Measurements from ENCODE around the gene HADH. TPM values are rescaled to one million over a fixed set of nuclear protein-coding genes. Genes with fewer than 3 reads are reported as not detected.

HADH gene
- polyA plus RNA-seq, 1 experiment = 22.6 TPM

DNA sequence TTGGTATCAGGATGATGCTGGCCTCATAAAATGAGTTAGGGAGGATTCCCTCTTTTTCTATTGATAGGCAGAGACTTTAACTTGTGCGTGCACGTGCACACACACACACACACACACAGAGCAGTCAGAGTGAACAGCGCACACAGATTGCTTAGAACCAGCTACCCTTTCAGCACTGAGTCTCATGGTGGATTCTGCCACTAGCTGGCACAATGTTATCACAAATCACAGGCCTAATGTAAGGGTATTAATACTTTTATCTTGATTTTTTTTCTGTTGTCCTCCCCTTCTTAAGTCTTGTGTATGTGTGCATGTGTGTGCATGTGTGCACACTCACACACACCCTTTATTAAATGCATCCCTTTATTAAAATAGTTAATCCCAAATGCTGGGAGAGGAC is 53.2 kb downstream of the HADH start:
- DNase-seq (ENCODE audit: low read depth) = no peak
- Histone ChIP-seq H3K4me3 (ENCODE audit: low read depth, low read length) (no peak overlapping the region), H3K27me3 (ENCODE audit: control insufficient read depth, insufficient read depth, low read length) (no peaks in the 10 kb centered on the region), H3K36me3 (ENCODE audit: control insufficient read depth, insufficient read depth, low read length) (no peaks in the 10 kb centered on the region)
- POLR2A ChIA-PET = no interaction called here
- TF ChIP-seq, protein P1, sequence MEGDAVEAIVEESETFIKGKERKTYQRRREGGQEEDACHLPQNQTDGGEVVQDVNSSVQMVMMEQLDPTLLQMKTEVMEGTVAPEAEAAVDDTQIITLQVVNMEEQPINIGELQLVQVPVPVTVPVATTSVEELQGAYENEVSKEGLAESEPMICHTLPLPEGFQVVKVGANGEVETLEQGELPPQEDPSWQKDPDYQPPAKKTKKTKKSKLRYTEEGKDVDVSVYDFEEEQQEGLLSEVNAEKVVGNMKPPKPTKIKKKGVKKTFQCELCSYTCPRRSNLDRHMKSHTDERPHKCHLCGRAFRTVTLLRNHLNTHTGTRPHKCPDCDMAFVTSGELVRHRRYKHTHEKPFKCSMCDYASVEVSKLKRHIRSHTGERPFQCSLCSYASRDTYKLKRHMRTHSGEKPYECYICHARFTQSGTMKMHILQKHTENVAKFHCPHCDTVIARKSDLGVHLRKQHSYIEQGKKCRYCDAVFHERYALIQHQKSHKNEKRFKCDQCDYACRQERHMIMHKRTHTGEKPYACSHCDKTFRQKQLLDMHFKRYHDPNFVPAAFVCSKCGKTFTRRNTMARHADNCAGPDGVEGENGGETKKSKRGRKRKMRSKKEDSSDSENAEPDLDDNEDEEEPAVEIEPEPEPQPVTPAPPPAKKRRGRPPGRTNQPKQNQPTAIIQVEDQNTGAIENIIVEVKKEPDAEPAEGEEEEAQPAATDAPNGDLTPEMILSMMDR (IDR thresholded peaks at IDR 0.05; ENCODE audit: insufficient read depth, low read depth, low read length) = no peak
- CTCF ChIA-PET = interaction anchor here (0.9 to 1.7 kb wide), 4 partner anchors 11 to 24 kb away, joined by 3 to 7 read pairs (median 6); no protein-coding TSS in a partner anchor

DNA sequence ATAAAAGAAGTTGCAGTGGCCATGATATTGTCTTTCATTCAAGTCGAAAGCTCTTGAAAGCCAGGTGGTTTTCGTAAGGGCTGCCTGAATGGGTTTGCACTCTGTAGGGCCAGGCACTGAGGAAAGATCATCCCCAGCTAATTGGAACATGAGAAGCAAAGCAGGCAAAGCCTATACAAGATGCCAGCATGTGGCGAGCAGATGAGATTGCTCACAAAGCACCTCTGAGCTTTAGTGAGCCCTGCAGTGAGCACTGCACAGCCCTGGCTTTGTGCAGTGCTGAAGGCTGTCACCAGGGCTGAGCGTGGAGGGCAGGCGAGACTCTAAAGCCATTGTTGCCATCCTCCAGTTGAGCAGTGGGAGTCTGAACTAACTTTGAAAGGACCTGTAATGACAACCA is 53.8 kb downstream of the HADH start:
- CTCF ChIA-PET = interaction anchor here (0.8 to 1.7 kb wide), 5 partner anchors 11 to 25 kb away, joined by 3 to 7 read pairs (median 6); no protein-coding TSS in a partner anchor
- Histone ChIP-seq H3K27me3 (ENCODE audit: control insufficient read depth, insufficient read depth, low read length) (no peaks in the 10 kb centered on the region), H3K4me3 (ENCODE audit: low read depth, low read length) (no peak overlapping the region), H3K36me3 (ENCODE audit: control insufficient read depth, insufficient read depth, low read length) (no peaks in the 10 kb centered on the region)
- DNase-seq (ENCODE audit: low read depth) = no peak
- POLR2A ChIA-PET = no interaction called here
- TF ChIP-seq, protein P1 (IDR thresholded peaks at IDR 0.05; ENCODE audit: insufficient read depth, low read depth, low read length) = no peak

DNA sequence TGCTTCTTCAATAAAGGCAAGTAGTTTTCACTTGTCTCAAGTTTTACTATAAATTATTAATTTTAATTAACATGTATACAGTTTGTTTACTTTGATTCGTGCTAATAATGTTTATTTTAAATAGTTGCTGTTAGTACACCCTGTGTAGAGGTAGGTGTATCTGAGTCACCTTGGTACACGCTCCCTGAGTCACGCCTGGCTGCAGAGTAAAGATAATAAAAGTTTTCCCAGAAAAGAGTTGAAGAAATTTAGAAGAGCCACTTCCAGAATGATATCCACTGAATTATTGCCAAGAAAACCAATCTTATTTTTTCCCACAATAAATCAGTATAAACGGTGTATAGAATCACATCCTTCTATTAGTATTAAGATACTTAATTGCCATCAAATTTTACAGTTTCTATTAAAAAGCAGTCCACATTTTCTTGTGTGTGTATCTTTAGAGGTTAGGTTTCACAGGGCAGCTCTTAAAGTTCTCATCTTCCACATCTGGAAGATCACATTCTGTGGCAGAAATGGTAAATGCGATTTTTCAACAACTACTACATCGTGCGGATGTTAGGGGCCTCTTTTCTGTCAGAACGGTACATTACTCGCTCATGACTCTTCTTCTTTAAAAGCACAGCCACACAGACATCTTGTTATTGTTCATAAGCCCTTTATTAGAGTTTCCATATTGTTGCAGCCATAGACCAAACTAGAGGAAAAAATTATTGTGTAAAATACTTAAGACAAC is 55.4 kb downstream of the HADH start:
- H3K4me3 ChIP-seq (ENCODE audit: low read depth, low read length) = no peak overlapping the region
- POLR2A ChIA-PET = no interaction called here
- H3K27me3 ChIP-seq (ENCODE audit: control insufficient read depth, insufficient read depth, low read length) = no peaks in the 10 kb centered on the region
- TF ChIP-seq, protein P1 (IDR thresholded peaks at IDR 0.05; ENCODE audit: insufficient read depth, low read depth, low read length) = no peak
- no peaks in the 10 kb centered on the region for H3K36me3 ChIP-seq (ENCODE audit: control insufficient read depth, insufficient read depth, low read length)
- CTCF ChIA-PET = interaction anchor here (0.7 to 1.4 kb wide), 2 partner anchors 14 to 527 kb away, joined by 3 to 4 read pairs; no protein-coding TSS in a partner anchor
- DNase-seq (ENCODE audit: low read depth) = no peak

DNA sequence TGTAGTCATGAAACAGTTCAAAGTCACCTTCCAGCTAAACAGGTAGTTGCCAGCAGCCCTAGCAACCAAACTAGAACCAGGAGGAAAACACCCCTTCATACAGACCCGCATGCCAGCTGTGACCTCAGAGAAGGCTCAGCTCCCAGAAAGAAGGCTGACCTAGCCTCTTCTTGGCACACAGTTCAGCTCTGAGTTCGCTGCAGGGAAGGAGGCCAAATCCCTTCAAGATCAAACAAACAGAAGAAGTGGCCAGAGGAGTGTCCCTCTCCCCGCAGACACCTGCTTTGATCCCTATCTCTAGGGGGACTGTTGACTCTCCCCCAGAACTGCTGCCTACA is 56.0 kb downstream of the HADH start:
- CTCF ChIA-PET = interaction anchor here (0.7 to 1.7 kb wide), 3 partner anchors 13 to 526 kb away, joined by 3 to 6 read pairs (median 4); no protein-coding TSS in a partner anchor
- TF ChIP-seq, protein P1 (IDR thresholded peaks at IDR 0.05; ENCODE audit: insufficient read depth, low read depth, low read length) = no peak
- DNase-seq (ENCODE audit: low read depth) = no peak
- POLR2A ChIA-PET = no interaction called here
- no peak overlapping the region for H3K4me3 ChIP-seq (ENCODE audit: low read depth, low read length)
- no peaks in the 10 kb centered on the region for H3K27me3 ChIP-seq (ENCODE audit: control insufficient read depth, insufficient read depth, low read length)
- no peaks in the 10 kb centered on the region for H3K36me3 ChIP-seq (ENCODE audit: control insufficient read depth, insufficient read depth, low read length)

DNA sequence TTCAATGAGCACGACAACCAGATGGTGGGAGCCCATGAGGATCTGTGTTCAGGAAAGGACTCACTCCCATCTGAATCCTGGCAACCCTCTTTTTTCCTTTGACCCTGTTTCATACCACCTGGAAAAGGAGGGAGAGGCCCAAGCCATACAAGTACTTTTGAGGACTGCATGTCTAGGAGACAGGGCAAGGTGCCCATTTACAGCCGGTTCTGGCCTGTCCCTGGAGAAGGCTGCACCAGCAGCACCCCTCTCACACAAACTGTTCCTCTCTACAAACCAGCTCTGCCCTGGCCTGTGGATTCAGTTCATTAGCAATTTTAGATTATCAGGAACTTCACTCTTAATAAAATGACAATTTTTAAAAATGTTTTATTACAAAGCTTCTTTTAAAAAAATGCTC is 57.5 kb downstream of the HADH start:
- Histone ChIP-seq H3K36me3 (ENCODE audit: control insufficient read depth, insufficient read depth, low read length) (no peaks in the 10 kb centered on the region), H3K4me3 (ENCODE audit: low read depth, low read length) (no peak overlapping the region), H3K27me3 (ENCODE audit: control insufficient read depth, insufficient read depth, low read length) (no peaks in the 10 kb centered on the region)
- ChIA-PET CTCF (interaction anchor here (0.6 to 1.7 kb wide), 4 partner anchors 12 to 525 kb away, joined by 3 to 7 read pairs (median 4); no protein-coding TSS in a partner anchor), POLR2A (no interaction called here)
- DNase-seq (ENCODE audit: low read depth) = no peak
- TF ChIP-seq, protein P1 (IDR thresholded peaks at IDR 0.05; ENCODE audit: insufficient read depth, low read depth, low read length) = no peak
